Frontal cortex (tissue), 4 donors: ENCODE data around the gene OR5A1. TPM values are rescaled to one million over a fixed set of nuclear protein-coding genes. Genes with fewer than 3 reads are reported as not detected.

ENCODE experiments used
- DNase-seq, 2 donors: peaks; one replicate each; pipeline ENCODE4 v3.0.0; 2012; ENCODE audit warnings: low spot score in 2 of 2
- FAIRE-seq: peaks from 2 replicates; lab custom pipeline; 2012; peaks lifted over from hg19 to GRCh38; lab: Jason Lieb, UNC
- total RNA-seq: library from RNA; depleted of rRNA; stranded (reverse); fragments of >200 nt; gene quantifications from one replicate; pipeline ENCODE4 v1.2.3, GENCODE V29; 2014
- donor health status: control.
- donor health status: control.
- donor health status: control.

Gene OR5A1
- total RNA-seq, 1 donor from 2014 or later = not detected

DNA sequence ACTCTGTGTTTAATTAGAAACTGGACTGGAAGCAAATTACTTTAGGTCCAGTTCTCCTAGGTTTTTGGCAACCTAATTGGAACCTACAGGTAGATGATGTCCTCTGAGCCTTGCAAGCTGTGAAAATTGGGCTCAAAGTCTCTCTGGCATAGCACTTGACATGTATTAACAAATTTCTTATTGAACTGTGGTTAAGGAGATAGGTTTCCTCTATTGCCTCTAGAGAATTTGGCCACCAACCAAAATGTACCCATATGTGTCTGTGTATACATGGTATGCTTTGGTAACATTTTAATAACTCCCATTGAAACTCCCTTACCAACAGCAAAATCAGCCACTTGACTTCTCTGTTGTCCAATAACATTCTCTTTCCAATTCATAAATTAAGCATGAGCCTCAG lies 36.7 kb downstream of the OR5A1 start, which contains the start of gene OR4D10:
OR4D10 (plus strand) TSS at position 301 of the 400 bp plus-strand sequence. CDS start 4,115 bp downstream, outside the sequence.
- no peak for FAIRE-seq

DNA sequence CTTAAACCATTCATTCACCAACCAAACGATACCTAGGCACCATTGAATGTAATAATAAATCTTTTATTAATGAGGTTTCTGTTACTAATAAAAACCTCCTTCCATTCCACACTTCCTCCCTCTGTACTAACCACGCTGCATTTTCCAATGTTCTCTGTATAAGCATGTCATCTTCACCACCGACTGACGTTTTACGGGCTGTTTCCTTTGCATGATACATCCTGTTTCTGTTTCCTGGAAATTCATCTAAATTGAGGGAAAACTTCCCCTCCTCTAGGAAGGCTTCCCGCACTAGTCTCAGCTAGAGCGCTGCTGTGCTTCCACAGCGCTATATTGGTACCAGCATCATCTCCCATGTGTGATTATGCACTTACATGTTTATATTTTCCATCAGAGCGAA lies 38.9 kb downstream of the OR5A1 start:
- DNase-seq = no peak
- FAIRE-seq = no peak

More for the DNA sequence above, 36.7 kb downstream of the OR5A1 start, which contains the start of gene OR4D10:
- no peak for DNase-seq

DNA sequence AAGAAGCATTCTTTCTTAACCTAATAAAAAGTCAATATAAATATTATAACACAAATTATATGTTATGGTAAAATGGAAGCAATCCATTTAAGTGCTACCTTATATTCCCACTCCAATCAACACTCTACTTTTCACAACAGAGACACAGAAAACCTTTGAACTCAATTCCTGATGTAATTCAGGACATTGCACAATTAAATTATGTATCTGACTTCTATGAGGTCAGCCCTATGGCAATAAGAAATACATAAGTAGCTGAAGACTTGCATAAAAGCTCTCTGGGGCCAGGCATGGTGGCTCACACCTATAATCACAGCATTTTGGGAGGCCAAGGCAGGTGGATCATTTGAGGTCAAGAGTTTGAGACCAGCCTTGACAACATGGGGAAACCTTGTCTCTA lies 43.6 kb downstream of the OR5A1 start:
- no peak for DNase-seq
- no peak for FAIRE-seq

DNA sequence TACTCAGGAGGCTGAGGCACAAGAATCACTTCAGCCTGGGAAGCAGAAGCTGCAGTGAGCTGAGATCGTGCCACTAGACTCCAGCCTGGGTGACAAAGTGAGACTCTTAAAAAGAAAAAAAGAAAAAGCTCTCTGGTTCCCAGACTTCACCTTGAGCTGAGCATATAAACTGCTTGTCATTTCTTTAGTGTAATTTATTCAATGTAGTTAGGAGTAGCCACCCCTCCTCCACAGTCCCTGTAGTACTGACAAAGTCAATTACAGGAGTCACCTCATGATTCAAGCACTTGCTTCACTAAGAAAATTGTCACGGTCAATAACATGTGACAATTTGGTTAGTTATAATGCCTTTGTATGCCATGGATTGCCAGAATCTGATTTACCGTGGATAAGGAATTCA lies 44.1 kb downstream of the OR5A1 start:
- DNase-seq (no peak), FAIRE-seq (no peak)

Other genes with a start within 250 kb of the OR5A1 start
- 2.0 TPM for gene MPEG1, start 223.5 kb upstream of the OR5A1 start, total RNA-seq
- not detected for gene OR5AN1, start 77.6 kb upstream of the OR5A1 start, total RNA-seq
- not detected for gene OR5A2, start 10.1 kb upstream of the OR5A1 start, total RNA-seq
- not detected for gene OR4D6, start 20.5 kb downstream of the OR5A1 start, total RNA-seq
- gene OR4D10, start 36.8 kb downstream of the OR5A1 start, total RNA-seq = not detected
- gene OR4D11, start 67.1 kb downstream of the OR5A1 start, total RNA-seq = not detected
- gene OR4D9, start 75.1 kb downstream of the OR5A1 start, total RNA-seq = not detected
- 33.8 TPM for gene OSBP, start 179.3 kb downstream of the OR5A1 start, total RNA-seq
- gene PATL1, start 232.6 kb downstream of the OR5A1 start, total RNA-seq = 4.5 TPM